COLO668 (cell line): Measurements from ENCODE around the gene GLYATL1.

Experiments used
- DNase-seq: peaks from one replicate; lab custom pipeline; 2025; ENCODE audit not compliant: unreplicated experiment; lab: John Stamatoyannopoulos, UW

GLYATL1 gene

GRCh38 chr11:58926695-58927094 lies 12.6 kb upstream of the GLYATL1 start:
- DNase-seq = no peak

DNA sequence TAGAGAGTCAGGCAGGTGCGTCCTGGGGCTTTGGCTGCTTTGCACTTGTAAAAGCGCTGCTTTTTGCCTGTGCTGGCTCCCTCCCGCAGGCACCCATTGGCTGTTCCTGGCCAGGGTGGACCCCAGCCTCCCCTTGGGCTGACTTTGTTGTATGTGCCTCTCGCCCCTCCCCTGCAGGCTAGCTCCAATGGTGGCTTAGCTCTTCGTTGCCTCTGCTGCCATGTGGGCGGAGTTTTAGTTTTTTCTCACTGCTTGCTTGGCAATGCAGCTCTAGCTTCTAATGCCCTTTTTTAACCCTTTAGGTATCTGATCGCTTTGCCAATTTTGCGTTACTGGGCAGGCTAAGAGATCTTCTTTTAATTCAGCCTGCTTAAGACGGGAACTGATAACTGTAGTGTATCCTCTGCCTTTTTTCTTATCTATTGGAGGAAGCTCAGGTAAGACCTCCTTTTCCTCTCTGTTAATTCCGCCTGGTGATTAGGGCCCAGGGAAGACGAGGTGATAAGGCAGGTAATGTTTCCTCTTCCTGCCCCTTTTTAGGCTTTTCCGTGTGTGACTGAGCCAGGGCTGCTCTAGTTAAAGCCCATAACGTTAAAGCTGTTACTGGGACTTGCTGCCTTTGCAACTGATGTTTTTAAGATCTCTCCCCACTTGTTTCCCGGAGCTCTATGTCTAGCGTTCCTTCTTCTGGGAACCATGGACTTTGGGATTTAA lies 11.7 kb upstream of the GLYATL1 start:
- peak; percentile 33 for DNase-seq

DNA sequence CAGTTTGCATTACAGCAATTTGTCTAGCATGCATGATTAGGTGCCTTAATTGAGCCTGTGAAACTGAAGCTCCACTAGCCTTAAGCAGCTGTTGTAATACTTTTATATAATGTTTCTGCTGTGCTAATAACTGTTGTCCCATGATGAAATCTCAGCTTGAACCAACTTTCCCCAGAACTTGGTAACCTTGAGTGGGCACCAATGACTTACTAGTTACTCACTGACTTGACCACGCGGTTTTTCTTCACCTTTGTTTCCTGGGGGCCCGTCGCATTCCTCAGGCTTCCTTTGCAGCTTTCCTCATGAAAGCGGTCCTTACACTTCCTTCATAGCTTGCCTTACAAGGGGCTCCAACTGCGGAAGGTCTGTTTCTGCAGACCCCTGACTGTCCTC lies 11.2 kb upstream of the GLYATL1 start:
- DNase-seq = no peak

GRCh38 chr11:58928691-58929090 lies 10.6 kb upstream of the GLYATL1 start:
- DNase-seq = peak; percentile 36

DNA sequence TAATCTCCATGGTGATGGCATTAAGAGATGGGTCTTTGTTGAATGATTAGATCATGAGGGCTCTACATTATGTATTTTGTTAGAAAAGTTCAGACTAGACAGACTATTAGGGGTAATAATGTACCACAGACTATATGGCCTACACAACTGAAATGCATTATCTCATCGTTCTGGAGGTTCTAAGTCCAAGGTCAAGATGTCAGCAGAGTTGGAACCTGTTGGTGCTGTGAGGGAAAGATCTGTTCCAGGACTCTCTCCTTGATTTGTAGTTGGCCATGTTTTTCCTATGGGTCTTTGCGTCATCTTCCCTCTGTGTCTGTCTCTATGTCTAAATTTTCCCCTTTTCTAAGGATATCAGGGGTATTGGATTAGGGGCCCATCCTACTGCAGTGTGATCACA lies 8.4 kb upstream of the GLYATL1 start:
- DNase-seq = no peak

GRCh38 chr11:58933661-58934060 lies 5.6 kb upstream of the GLYATL1 start:
- DNase-seq = no peak

DNA sequence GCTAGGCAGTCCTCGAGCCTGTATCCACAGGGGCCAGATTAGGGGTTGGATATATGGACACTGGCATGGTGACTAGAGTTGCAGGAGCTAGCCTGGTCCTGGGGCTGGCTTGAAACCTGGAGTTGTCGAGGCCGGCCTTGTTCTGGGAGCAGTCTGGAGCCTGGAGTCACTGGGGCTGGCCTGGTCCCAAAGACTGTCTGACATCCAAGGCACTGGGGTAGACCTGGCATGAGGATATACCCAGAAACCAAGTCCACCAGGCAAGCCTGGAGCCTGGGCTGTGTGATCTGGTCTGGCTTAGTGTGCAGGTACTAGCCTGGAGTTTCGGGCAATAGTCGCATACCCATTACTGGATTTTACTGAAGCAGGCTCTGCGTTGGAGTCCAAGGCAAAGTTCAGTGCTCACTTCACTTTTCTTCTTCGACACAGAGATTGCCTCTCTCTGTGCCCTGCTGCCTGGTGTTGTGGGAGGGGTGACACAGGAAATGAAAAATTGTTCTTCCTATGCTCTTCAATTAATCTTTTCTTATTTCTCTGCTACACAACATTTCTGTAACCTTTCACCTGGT lies 4.3 kb upstream of the GLYATL1 start:
- DNase-seq = no peak

- DNase-seq = no peak
These were observed 890 bp upstream of the GLYATL1 start for GRCh38 chr11:58938398-58938797.

GRCh38 chr11:58940028-58940427 lies 740 bp downstream of the GLYATL1 start:
- DNase-seq = no peak

DNA sequence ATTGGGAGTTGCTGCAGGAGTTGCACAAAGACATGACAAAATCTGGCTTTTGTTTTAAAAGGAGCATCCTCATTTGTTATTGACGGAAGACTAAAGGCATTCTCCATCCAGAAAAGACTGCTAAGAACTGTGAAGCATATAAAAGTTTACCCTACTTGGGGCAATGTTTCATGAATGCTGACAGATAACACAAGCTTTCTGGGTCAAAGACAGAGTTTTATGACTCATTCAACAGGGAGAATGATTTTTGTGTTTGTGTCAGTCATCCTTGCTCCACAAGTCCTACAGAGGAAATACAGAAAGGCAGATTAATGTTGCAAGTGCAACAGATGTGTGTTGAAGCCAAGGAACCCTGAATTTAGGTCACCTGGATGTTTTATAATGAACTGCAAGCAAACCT lies 2.5 kb downstream of the GLYATL1 start:
- DNase-seq = no peak

DNA sequence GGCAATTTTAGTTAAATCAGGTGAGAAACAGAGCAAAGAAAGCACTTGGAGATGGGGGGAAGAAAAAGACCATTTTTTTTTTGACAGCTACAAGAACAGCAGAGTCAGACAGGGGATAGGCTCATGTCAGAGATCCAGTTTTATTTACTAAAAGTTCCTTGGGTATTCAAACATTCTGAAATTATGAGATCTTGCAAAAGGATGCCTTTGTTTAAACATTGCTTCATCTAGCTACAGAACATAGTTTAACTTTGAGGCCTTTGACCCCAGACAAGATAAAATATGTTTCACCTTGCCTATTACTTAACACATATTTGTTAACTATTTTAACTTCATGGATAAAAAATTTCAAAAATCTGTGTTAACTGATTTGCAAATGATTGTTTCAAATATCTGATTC lies 6.4 kb downstream of the GLYATL1 start:
- DNase-seq = no peak

GRCh38 chr11:58949184-58949583 lies 9.9 kb downstream of the GLYATL1 start:
- no peak for DNase-seq

DNA sequence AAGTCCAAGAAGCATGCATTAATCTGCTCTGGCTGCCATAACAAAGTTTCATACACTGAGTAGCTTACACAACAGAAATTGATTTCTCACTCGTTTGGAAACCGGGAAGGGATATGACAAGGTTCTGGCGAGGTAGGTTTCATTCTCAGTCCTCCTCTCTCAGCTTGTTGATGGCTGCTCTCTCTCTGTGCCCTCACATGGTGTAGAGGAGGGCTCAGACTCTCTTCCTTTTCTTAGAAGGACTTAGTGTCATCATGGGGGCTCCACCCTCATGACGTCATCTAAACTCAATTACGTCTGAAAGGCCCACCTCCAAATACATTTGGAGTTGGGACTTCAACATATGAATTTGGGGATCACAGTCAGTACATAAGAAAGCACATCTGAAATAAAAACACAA lies 18.6 kb downstream of the GLYATL1 start:
- no peak for DNase-seq

DNA sequence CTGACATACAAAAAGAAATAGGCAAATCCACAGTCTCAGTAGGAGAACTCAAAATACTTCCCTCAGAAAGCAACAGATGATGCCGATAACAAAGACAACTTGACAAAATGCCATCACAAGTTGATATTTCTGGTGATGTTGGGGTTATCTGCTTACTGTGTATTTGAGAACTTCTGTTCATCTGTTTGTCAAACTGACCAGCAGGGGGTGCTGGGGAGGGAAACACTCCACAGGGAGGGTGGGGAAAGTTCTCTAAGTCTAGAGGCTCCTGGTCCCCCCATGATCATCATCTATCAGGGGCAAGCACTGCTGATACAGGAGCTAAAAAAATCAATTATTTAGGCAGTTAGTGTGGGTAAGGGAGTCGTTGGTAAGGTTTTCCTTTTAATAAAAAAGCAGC lies 19.2 kb downstream of the GLYATL1 start:
- peak; percentile 39 for DNase-seq

DNA sequence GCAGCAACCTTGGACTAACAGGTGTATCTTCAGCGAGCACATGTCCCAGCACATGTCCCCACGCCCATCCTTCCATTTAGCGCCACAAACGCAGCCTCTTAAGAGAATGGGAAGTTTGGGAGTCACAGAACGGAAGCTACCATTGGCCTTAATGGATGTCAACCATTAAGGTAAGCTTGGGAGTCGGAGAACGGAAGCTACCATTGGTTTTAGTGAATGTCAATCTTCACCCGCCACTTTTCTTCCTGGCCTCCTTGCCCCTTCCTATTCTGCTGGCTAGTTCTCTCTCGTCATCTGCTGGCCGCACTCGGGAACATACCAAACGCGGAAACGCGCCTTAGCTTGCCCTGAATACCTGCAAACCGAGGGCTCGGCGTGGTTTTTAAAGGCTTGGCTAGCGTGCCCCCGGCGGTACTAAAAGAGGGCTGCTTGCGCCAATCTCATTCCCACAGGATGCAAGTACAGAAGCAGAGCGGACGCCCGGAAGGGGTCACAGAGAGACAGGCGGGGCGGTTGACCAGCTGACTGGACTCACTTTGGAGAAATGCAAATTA lies 24.3 kb downstream of the GLYATL1 start:
- DNase-seq = no peak

- no peak for DNase-seq
These were observed 26.1 kb downstream of the GLYATL1 start for GRCh38 chr11:58965246-58965985.

DNA sequence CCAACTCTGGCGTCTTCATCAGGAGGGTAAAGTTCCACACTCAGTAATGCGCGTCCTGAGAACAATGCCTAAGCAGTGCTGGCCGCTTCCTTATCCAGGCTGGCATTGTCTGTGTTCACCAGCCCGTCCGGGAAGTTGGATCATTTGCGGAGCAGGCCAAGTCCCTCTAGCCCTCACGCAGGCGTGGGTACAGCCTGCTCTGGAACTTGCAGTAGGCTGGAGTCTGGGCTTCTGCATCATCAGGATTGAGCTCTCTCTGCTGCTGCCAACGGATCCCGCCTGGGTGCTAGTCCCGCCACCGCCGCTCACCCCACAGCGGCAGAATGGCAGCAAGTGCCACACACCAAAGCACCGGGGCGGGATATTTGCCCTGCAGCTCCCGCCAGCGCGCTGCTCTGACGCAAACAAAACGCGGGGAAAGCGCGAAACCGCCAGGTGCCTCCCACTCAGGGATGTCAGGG lies 29.0 kb downstream of the GLYATL1 start:
- peak; percentile 81 for DNase-seq

- no peak for DNase-seq
These were observed 38.2 kb downstream of the GLYATL1 start for GRCh38 chr11:58977470-58977869.

DNA sequence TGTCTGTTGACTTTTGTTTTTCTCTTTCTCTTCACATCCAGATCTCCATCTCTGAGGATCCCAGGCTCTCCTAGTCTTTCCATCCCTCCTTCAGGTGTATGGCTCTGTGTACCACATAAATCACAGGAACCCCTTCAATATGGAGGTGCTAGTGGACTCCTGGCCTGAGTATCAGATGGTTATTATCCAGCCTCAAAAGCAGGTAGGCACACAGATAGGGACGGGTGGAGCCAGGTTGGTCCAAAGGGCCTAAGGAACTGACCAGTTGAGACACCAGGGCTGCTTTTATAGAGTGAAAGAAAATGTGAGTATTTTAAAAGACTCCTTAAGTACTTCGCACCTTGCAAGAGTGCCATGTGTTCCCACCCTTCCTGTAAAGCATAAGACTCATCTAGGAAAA lies 39.9 kb downstream of the GLYATL1 start:
- no peak for DNase-seq

DNA sequence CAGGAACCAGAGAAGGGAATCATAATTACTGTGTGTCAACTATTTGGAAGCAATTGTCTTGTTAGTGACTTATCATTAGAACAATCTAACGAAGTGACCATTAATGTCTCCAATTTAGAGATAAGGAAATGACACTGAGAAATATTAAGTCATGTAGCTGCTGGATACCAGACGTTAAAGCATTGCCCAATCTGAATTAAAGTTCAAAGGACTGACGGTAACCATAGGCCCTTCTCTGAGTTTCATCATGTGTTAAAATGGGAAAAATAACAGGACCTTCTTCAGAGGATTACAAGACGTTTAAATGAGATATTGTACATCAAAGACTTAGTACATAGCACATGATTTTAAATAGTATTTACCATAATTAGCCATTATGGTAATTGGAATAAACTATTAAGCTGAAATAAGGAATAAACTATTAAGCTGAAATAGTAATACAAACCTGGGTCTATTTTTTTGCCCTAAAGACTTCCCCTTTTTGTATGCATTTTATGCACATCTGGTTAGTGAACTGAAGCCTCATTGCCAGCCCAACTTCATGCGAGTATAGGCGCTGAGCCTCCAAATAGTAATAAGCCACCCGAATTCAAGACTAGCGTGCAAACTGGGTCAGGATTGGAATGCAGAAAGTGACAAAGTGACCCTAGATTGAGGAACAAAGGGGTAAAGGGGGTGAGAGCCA lies 41.0 kb downstream of the GLYATL1 start:
- no peak for DNase-seq

GRCh38 chr11:58992489-58992888 lies 53.2 kb downstream of the GLYATL1 start:
- no peak for DNase-seq
